Spleen (tissue), 11 donors: ENCODE results near the gene EXOSC7. TPM values are rescaled to one million over a fixed set of nuclear protein-coding genes. Genes with fewer than 3 reads are reported as not detected.

Source experiments
- DNase-seq: peaks from one replicate; pipeline ENCODE4 v3.0.0-alpha.2; 2020
- H3K27ac ChIP-seq, 8 donors: fragments of 200-600 bp; sonication (generic) in 7 of 8; 1 replicate in 4 of 8; 2 replicates in 4 of 8; pipeline versions ENCODE4 v1.5.0 to v1.8.0; 2016 to 2021; ENCODE audit warnings: inconsistent platforms in 4 of 8, mild to moderate bottlenecking in 4 of 8, moderate library complexity in 1 of 8
- H3K27me3 ChIP-seq, 7 donors: fragments of 200-600 bp; sonication (generic) in 6 of 7; replicated peaks in 1 of 7; 1 replicate in 4 of 7; 2 replicates in 3 of 7; pipeline versions ENCODE4 v1.5.0 to v1.8.0; 2016 to 2021; ENCODE audit warnings: inconsistent platforms in 3 of 7, mild to moderate bottlenecking in 1 of 7
- H3K36me3 ChIP-seq, 6 donors: fragments of 200-600 bp; sonication (generic) in 5 of 6; 1 replicate in 4 of 6; 2 replicates in 2 of 6; pipeline versions ENCODE4 v1.5.0 to v1.8.0; 2016 to 2021; ENCODE audit warnings: inconsistent platforms in 2 of 6
- H3K4me1 ChIP-seq, 6 donors: fragments of 200-600 bp; sonication (generic) in 5 of 6; 1 replicate in 3 of 6; 2 replicates in 3 of 6; pipeline versions ENCODE4 v1.5.0 to v1.8.0; 2016 to 2021; ENCODE audit warnings: inconsistent platforms in 3 of 6
- H3K4me3 ChIP-seq, 8 donors: fragments of 200-600 bp; sonication (generic) in 7 of 8; 1 replicate in 4 of 8; 2 replicates in 4 of 8; pipeline versions ENCODE4 v1.5.0 to v1.8.0; 2016 to 2021; ENCODE audit warnings: inconsistent platforms in 4 of 8, mild to moderate bottlenecking in 4 of 8, moderate library complexity in 2 of 8
- H3K9me3 ChIP-seq, 8 donors: fragments of 200-600 bp; sonication (generic) in 7 of 8; 1 replicate in 4 of 8; 2 replicates in 4 of 8; pipeline versions ENCODE4 v1.5.0 to v1.8.0; 2016 to 2021; ENCODE audit warnings: inconsistent platforms in 4 of 8
- CTCF ChIP-seq, 11 experiments: fragments of 200-600 bp in 7 of 11; fragments of 450-650 bp in 4 of 11; sonication (generic) in 4 of 11; IDR thresholded peaks in 8 of 11; conservative IDR thresholded peaks in 3 of 11; 1 replicate in 7 of 11; 2 replicates in 4 of 11; pipeline versions ENCODE4 v1.4.0 to v1.8.0; 2016 to 2021; ENCODE audit warnings: antibody characterized with exemption in 11 of 11, inconsistent platforms in 4 of 11, mild to moderate bottlenecking in 1 of 11
- POLR2A ChIP-seq, 3 donors: fragments of 450-650 bp; IDR thresholded peaks; one replicate each; pipeline ENCODE4 v1.5.1; 2017; ENCODE audit warnings: antibody characterized with exemption in 3 of 3, mild to moderate bottlenecking in 1 of 3
- POLR2AphosphoS5 ChIP-seq, 3 donors: sonication (generic); formaldehyde crosslinking; IDR thresholded peaks; one replicate each; pipeline ENCODE4 v1.5.1; 2017; ENCODE audit warnings: antibody characterized with exemption in 3 of 3
- WGBS, 5 donors: extraction: QIAGEN DNeasy Blood & Tissue Kit in 3 of 5; methylation state at CpG; one replicate each; pipeline versions ENCODE4 v1.1.5 to v1.1.7; 2013 to 2018; 5-methylcytosine and 5-hydroxymethylcytosine counted together
- intact Hi-C: fragments of 100-400 bp; cut with DNase I; formaldehyde crosslinking; loops from one replicate; pipeline ENCODE4 v1.15.0; 2023; ENCODE audit warnings: low total_unique reads
- polyA plus RNA-seq, 3 donors: library from polyadenylated mRNA; stranded (reverse); fragments of 200-250 nt; gene quantifications; one replicate each; pipeline ENCODE4 v1.2.1, GENCODE V29; 2013
- total RNA-seq, 7 donors: library from RNA; depleted of rRNA in 3 of 7; stranded (reverse); fragments of >200 nt in 3 of 7; fragmentation: NEBNext Ultra II Directional in 4 of 7; extraction: Animal tissue kit (Norgen Biotek cat#: 25700) in 4 of 7; gene quantifications; one replicate each; pipeline versions ENCODE4 v1.1.0 to v1.2.1, GENCODE V29; 2016 to 2021
- donor health status: healthy with polysubstance abuse.
- donor health status: DM: no; HTN: no; CAD: no; lungs with moderate emphysema.
- donor health status: DM: no; HTN: no; CAD: no.
- donor health status: Bipolar disorder and iron deficiency.
- donor health status: healthy.
- donor health status: DM: no; HTN: no; CAD: no.
- donor health status: DM: yes; HTN: yes; CAD: no.

EXOSC7 gene
- total and polyA plus RNA-seq, 10 donors = 28.4 to 43.7 (median 36.8) TPM

DNA sequence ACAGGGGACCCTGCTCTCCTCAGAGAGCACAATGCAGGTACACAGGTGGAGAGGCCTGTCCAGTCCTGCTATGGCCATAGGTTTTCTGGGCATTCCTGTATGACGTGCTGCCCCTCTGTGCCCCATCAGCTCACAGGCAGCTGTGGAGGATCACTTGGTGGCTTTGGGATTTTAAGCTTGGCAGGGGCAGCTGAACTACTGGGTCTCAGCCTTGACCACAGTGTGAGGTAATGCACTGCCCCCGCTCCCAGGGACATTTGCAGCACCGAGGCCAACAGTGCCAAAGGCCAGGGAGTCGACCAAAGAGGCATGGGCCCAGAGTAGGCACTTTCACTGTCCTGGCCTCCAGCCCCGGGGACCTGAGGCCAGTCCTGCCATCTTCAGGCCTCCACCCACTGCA is 46.3 kb upstream of the EXOSC7 start:
- intact Hi-C loops = no loop called here
- H3K27ac ChIP-seq = no peak overlapping the region
- H3K4me1 ChIP-seq = no peaks in the 10 kb centered on the region
- no peaks in the 10 kb centered on the region for H3K27me3 ChIP-seq
- no peak overlapping the region for H3K4me3 ChIP-seq
- no peak for DNase-seq
- TF ChIP-seq POLR2A (IDR thresholded peaks at IDR 0.05) (no peak), POLR2AphosphoS5 (IDR thresholded peaks at IDR 0.05) (no peak), CTCF (IDR thresholded peaks at IDR 0.05 in 8 of 11, conservative IDR thresholded peaks at IDR 0.05 in 3 of 11) (no peak)
- H3K9me3 ChIP-seq = no peaks in the 10 kb centered on the region
- WGBS, 5 donors = 84 to 89% (median 86%) methylated on average over 5 of the region's 5 CpGs
- peaks cover 0 to 100% (median 79%) of the 10 kb centered on the region in 6 donors for H3K36me3 ChIP-seq

- 95 to 100% (median 97%) methylated on average over 2 of the region's 2 CpGs for WGBS, 5 donors
- Histone ChIP-seq H3K27me3 (no peaks in the 10 kb centered on the region), H3K4me1 (no peaks in the 10 kb centered on the region), H3K9me3 (no peaks in the 10 kb centered on the region), H3K27ac (no peak overlapping the region), H3K36me3 (peaks cover 0 to 100% (median 77%) of the 10 kb centered on the region in 6 donors), H3K4me3 (no peak overlapping the region)
- DNase-seq = no peak
- intact Hi-C loops = no loop called here
- TF ChIP-seq POLR2A (IDR thresholded peaks at IDR 0.05) (no peak), CTCF (IDR thresholded peaks at IDR 0.05 in 8 of 11, conservative IDR thresholded peaks at IDR 0.05 in 3 of 11) (no peak)
These were observed 45.1 kb upstream of the EXOSC7 start for GRCh38 chr3:44930911-44931310.

- no peaks in the 10 kb centered on the region for H3K4me1 ChIP-seq
- H3K9me3 ChIP-seq = no peaks in the 10 kb centered on the region
- intact Hi-C loops = no loop called here
- no peak overlapping the region for H3K4me3 ChIP-seq
- TF ChIP-seq POLR2A (IDR thresholded peaks at IDR 0.05) (no peak), POLR2AphosphoS5 (IDR thresholded peaks at IDR 0.05) (no peak), CTCF (IDR thresholded peaks at IDR 0.05 in 8 of 11, conservative IDR thresholded peaks at IDR 0.05 in 3 of 11) (no peak)
- no peak for DNase-seq
- peaks cover 0 to 100% (median 72%) of the 10 kb centered on the region in 6 donors for H3K36me3 ChIP-seq
- H3K27ac ChIP-seq = no peak overlapping the region
- H3K27me3 ChIP-seq = no peaks in the 10 kb centered on the region
- WGBS, 5 donors = 93 to 100% (median 98%) methylated on average over 2 of the region's 2 CpGs
These were observed 44.3 kb upstream of the EXOSC7 start for GRCh38 chr3:44931791-44932190.

DNA sequence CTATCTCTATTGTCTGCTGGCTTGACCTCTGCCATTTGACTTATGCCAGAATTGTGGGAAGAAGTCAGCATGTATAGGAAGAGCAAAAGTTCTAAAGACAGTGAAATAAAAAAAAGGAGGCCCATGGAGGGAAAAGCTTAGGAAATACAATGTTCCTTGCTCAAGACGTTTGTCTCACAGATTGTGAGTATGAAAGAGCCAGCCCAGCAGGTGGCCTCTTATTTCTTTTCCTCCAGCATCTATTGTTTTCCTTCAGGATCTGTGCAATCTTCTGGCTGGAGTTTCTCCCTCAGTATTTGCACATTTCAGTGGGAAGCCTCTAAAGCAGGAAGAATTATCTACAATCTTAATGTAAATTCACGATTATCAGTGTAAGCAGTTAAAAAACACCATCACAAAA is 43.8 kb upstream of the EXOSC7 start:
- TF ChIP-seq CTCF (IDR thresholded peaks at IDR 0.05 in 8 of 11, conservative IDR thresholded peaks at IDR 0.05 in 3 of 11) = no peak
- TF ChIP-seq POLR2A (IDR thresholded peaks at IDR 0.05) = no peak
- TF ChIP-seq POLR2AphosphoS5 (IDR thresholded peaks at IDR 0.05) = no peak
- no peak overlapping the region for H3K27ac ChIP-seq
- H3K4me1 ChIP-seq = no peaks in the 10 kb centered on the region
- H3K9me3 ChIP-seq = no peaks in the 10 kb centered on the region
- no peaks in the 10 kb centered on the region for H3K27me3 ChIP-seq
- H3K36me3 ChIP-seq = peaks cover 0 to 100% (median 69%) of the 10 kb centered on the region in 6 donors
- intact Hi-C loops = no loop called here
- 61 to 84% (median 77%) methylated on average over 2 of the region's 2 CpGs for WGBS, 5 donors
- DNase-seq = no peak
- no peak overlapping the region for H3K4me3 ChIP-seq
